SK-N-SH (cell line): ENCODE measurements around the gene RYR3. TPM values are rescaled to one million over a fixed set of nuclear protein-coding genes. Genes with fewer than 3 reads are reported as not detected.

Source experiments
- CTCF ChIA-PET: fragments of 300-600, 350-600 bp; formaldehyde crosslinking; extraction: SDS; loops from one replicate; lab custom pipeline; 2021; lab: Yijun Ruan, JAX
- POLR2A ChIA-PET: fragments of 350-600 bp; sonication (Branson Sonifier 250); formaldehyde crosslinking; extraction: SDS; loops from one replicate; lab custom pipeline; 2020; ENCODE audit warnings: antibody characterized with exemption, inconsistent platforms; lab: Yijun Ruan, JAX
- DNase-seq: peaks from one replicate; pipeline ENCODE4 v3.0.0; 2012
- H2AFZ ChIP-seq: fragments of 200-600 bp; sonication (generic); 2 replicates; pipeline ENCODE4 v1.8.1; 2016; ENCODE audit warnings: antibody characterized with exemption, mild to moderate bottlenecking, low read depth
- H3F3A ChIP-seq: fragments of 200-600 bp; sonication (generic); replicated peaks from 2 replicates; pipeline ENCODE3; 2016; ENCODE audit warnings: antibody characterized with exemption, mild to moderate bottlenecking; ENCODE audit not compliant: insufficient read depth
- H3K27ac ChIP-seq, 2 experiments: fragments of 200-500 bp in 1 of 2; fragments of 200-600 bp in 1 of 2; sonication (Bioruptor generic) in 1 of 2; sonication (generic), shearing (Covaris generic) in 1 of 2; 2 replicates each; pipeline versions ENCODE4 v1.5.1 to v1.6.1; 2014 to 2016; ENCODE audit warnings: low read depth in 2 of 2, inconsistent platforms in 1 of 2, low read length in 1 of 2, mild to moderate bottlenecking in 1 of 2, mixed read lengths in 1 of 2
- H3K27me3 ChIP-seq: fragments of 200-600 bp; sonication (generic), shearing (Covaris generic); 2 replicates; pipeline ENCODE4 v1.6.1; 2016; ENCODE audit warnings: mixed run types; ENCODE audit not compliant: insufficient read depth
- H3K36me3 ChIP-seq, 2 experiments: fragments of 200-500 bp in 1 of 2; fragments of 200-600 bp in 1 of 2; sonication (Bioruptor generic) in 1 of 2; sonication (generic) in 1 of 2; replicated peaks in 1 of 2; 2 replicates each; pipeline versions ENCODE3 to v1.5.1; 2014 to 2016; ENCODE audit warnings: low read length in 1 of 2, mild to moderate bottlenecking in 1 of 2; ENCODE audit not compliant: insufficient read depth in 2 of 2, control insufficient read depth in 1 of 2
- H3K4me1 ChIP-seq, 2 experiments: fragments of 200-500 bp in 1 of 2; fragments of 200-600 bp in 1 of 2; sonication (Bioruptor generic) in 1 of 2; sonication (generic), shearing (Covaris generic) in 1 of 2; 2 replicates each; pipeline versions ENCODE4 v1.5.1 to v1.6.1; 2014 to 2016; ENCODE audit warnings: low read depth in 1 of 2, low read length in 1 of 2, mixed run types in 1 of 2; ENCODE audit not compliant: insufficient read depth in 2 of 2, control insufficient read depth in 1 of 2
- H3K4me2 ChIP-seq: fragments of 200-600 bp; sonication (generic), shearing (Covaris generic); 2 replicates; pipeline ENCODE4 v1.6.1; 2017; ENCODE audit warnings: mixed run types
- H3K4me3 ChIP-seq, 2 experiments: fragments of 200-500 bp in 1 of 2; fragments of 200-600 bp in 1 of 2; sonication (Bioruptor generic) in 1 of 2; sonication (generic), shearing (Covaris generic) in 1 of 2; 2 replicates each; pipeline versions ENCODE4 v1.5.1 to v1.8.1; 2014 to 2016; ENCODE audit warnings: low read depth in 2 of 2, inconsistent platforms in 1 of 2, low read length in 1 of 2, mild to moderate bottlenecking in 1 of 2, mixed read lengths in 1 of 2, moderate library complexity in 1 of 2
- H3K79me2 ChIP-seq: fragments of 200-600 bp; sonication (generic); 2 replicates; pipeline ENCODE4 v1.8.1; 2017; ENCODE audit warnings: mild to moderate bottlenecking; ENCODE audit not compliant: insufficient read depth
- H3K9ac ChIP-seq: fragments of 200-600 bp; sonication (generic); 2 replicates; pipeline ENCODE4 v1.6.1; 2017; ENCODE audit warnings: mixed run types
- H3K9me2 ChIP-seq: fragments of 200-600 bp; sonication (generic); 2 replicates; pipeline ENCODE4 v1.6.1; 2017; ENCODE audit warnings: mixed run types
- H3K9me3 ChIP-seq: fragments of 200-600 bp; sonication (generic); 2 replicates; pipeline ENCODE4 v1.6.1; 2017; ENCODE audit warnings: mixed run types, mild to moderate bottlenecking, moderate library complexity
- H4K20me1 ChIP-seq: fragments of 200-600 bp; sonication (generic); 2 replicates; pipeline ENCODE4 v1.6.1; 2017; ENCODE audit warnings: mild to moderate bottlenecking, mixed run types; ENCODE audit not compliant: insufficient read depth
- FOSL2 ChIP-seq: IDR thresholded peaks from 2 replicates; pipeline ENCODE4 v1.4.0; 2012; ENCODE audit warnings: low read depth, mild to moderate bottlenecking, moderate library complexity, borderline replicate concordance
- JUND ChIP-seq: IDR thresholded peaks from 2 replicates; pipeline ENCODE4 v1.4.0; 2012
- NFIC ChIP-seq: IDR thresholded peaks from 2 replicates; pipeline ENCODE4 v1.4.0; 2012; ENCODE audit warnings: borderline replicate concordance
- RCOR1 ChIP-seq: fragments of 150-350 bp; IDR thresholded peaks from 2 replicates; pipeline ENCODE4 v1.6.1; 2017; ENCODE audit warnings: antibody characterized with exemption, low read length
- RFX5 ChIP-seq: IDR thresholded peaks from 2 replicates; pipeline ENCODE4 v1.6.1; 2012; ENCODE audit warnings: mild to moderate bottlenecking, improper control_type of control experiment, low read length
- SIN3A ChIP-seq: IDR thresholded peaks from 2 replicates; pipeline ENCODE4 v1.6.1; 2012; ENCODE audit warnings: low read depth, mild to moderate bottlenecking, low read length, moderate library complexity, borderline replicate concordance
- TCF12 ChIP-seq: IDR thresholded peaks from 2 replicates; pipeline ENCODE4 v1.4.0; 2012
- TEAD4 ChIP-seq: IDR thresholded peaks from 2 replicates; pipeline ENCODE4 v1.4.0; 2012; ENCODE audit warnings: mild to moderate bottlenecking, borderline replicate concordance; ENCODE audit not compliant: insufficient read depth
- WGBS: methylation state at CpG from one replicate; pipeline ENCODE4 v1.1.6; 2017; ENCODE audit warnings: low lambda C conversion rate; 5-methylcytosine and 5-hydroxymethylcytosine counted together
- polyA plus RNA-seq, 3 experiments: library from polyadenylated mRNA; depleted of rRNA; stranded (reverse); fragments of >200 nt; gene quantifications; 2 replicates each; pipeline ENCODE4 v1.2.3, GENCODE V29; 2012
- TF ChIP-seq, protein P1 (sequence below): fragments of 150-350 bp; IDR thresholded peaks from 2 replicates; pipeline ENCODE4 v1.6.1; 2017; ENCODE audit warnings: antibody characterized with exemption, low read length, low read depth, borderline replicate concordance
- TF ChIP-seq, protein P2 (sequence below): fragments of 200-600 bp; sonication (generic); IDR thresholded peaks from 2 replicates; pipeline ENCODE4 v1.6.1; 2017; ENCODE audit warnings: antibody characterized with exemption, mild to moderate bottlenecking, moderate library complexity
- TF ChIP-seq, protein P3 (sequence below): IDR thresholded peaks from 2 replicates; pipeline ENCODE4 v1.4.0; 2012; ENCODE audit warnings: low read depth
- TF ChIP-seq, protein P4 (sequence below): IDR thresholded peaks from 2 replicates; pipeline ENCODE4; 2012

RYR3 gene
- polyA plus RNA-seq, 1 of the 3 experiments (the other 2 are of a cell fraction): 0.02 TPM

DNA sequence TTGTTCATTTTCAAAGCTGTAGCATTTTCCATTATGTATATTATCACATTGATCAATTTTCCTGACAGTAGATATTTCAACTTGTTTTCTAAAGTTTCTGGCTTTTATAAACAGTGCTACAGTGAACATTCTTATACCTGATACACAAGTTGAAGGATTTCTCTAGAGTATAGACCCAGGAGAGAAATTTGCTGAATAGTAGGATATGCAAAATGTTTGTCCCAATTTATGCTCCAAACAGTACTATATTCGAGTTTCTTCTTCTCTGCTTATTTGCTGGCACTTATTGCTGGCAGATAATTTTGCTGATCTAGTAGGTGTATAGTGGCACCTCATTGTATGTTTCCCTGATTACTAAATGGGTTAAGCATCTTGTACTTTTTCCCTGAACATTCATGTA, 540.3 kb downstream of the RYR3 start (continued):
- TF ChIP-seq, protein P1, sequence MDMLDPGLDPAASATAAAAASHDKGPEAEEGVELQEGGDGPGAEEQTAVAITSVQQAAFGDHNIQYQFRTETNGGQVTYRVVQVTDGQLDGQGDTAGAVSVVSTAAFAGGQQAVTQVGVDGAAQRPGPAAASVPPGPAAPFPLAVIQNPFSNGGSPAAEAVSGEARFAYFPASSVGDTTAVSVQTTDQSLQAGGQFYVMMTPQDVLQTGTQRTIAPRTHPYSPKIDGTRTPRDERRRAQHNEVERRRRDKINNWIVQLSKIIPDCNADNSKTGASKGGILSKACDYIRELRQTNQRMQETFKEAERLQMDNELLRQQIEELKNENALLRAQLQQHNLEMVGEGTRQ: no peak
- no peak for TF ChIP-seq SIN3A

DNA sequence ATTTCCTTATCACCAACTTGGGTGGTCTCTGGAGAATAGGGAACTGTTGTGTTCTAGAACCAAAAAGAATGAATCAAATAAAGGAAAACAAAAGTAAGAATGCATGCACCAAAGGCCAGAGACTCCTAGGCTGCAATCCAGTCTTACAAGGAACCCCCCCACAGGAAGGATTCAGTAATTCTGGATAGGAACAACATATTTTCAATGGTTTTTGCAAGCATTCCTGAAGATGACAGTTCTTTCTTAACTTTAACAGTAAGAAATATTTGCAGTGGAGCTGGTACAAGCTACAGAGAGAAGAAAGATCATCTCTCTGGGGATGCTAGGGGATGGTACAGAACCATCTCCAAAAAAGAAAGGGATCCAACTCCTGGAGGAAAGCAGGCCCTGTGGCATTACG, 541.3 kb downstream of the RYR3 start:
- Histone ChIP-seq H3K4me3 (no peak overlapping the region), H3K27me3 (no peaks in the 10 kb centered on the region), H3K9me3 (no peaks in the 10 kb centered on the region), H3F3A (peaks cover 14% of the 10 kb centered on the region), H3K9me2 (no peaks in the 10 kb centered on the region), H3K27ac (peak overlapping the region in 1 of 2 experiments; percentile 78; a peak in 2 of 4 replicates), H3K79me2 (no peaks in the 10 kb centered on the region), H4K20me1 (no peaks in the 10 kb centered on the region), H3K9ac (peak overlapping the region; percentile 17; the same call in 1 of the 2 replicates), H2AFZ (no peak overlapping the region), H3K4me1 (0 out of 4 replicates have a peak, but pooled peaks cover 0 to 5% of the 10 kb centered on the region in 2 experiments), H3K4me2 (peak overlapping the region; percentile 5; the same call in 1 of the 2 replicates), H3K36me3 (no peaks in the 10 kb centered on the region)
- WGBS: 83% methylated on average over 1 of the region's 1 CpG
- ChIA-PET POLR2A (no interaction called here), CTCF (no interaction called here)
- TF ChIP-seq RFX5: no peak
- TF ChIP-seq, protein P2, sequence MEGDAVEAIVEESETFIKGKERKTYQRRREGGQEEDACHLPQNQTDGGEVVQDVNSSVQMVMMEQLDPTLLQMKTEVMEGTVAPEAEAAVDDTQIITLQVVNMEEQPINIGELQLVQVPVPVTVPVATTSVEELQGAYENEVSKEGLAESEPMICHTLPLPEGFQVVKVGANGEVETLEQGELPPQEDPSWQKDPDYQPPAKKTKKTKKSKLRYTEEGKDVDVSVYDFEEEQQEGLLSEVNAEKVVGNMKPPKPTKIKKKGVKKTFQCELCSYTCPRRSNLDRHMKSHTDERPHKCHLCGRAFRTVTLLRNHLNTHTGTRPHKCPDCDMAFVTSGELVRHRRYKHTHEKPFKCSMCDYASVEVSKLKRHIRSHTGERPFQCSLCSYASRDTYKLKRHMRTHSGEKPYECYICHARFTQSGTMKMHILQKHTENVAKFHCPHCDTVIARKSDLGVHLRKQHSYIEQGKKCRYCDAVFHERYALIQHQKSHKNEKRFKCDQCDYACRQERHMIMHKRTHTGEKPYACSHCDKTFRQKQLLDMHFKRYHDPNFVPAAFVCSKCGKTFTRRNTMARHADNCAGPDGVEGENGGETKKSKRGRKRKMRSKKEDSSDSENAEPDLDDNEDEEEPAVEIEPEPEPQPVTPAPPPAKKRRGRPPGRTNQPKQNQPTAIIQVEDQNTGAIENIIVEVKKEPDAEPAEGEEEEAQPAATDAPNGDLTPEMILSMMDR: no peak
- no peak for DNase-seq

DNA sequence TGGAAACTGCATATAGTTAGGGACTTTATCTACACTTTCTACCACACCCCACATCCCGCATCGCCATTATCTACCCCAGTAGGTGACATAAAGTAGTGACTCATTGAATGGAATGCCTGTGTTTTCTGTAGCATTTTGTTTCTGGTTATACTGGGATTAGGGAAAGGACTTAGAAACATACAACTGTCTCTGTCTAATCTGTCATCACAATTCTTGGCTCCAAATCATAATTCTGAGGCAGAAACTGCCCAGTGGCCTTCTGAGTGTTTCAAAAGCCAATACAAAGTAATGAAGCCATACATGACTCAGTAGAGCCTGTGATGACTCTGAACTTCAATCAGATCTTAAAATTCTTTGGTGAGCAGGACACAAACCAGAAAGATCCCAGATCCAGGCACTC, 541.8 kb downstream of the RYR3 start:
- peaks cover 14% of the 10 kb centered on the region for H3F3A ChIP-seq
- DNase-seq: no peak
- no peaks in the 10 kb centered on the region for H3K27me3 ChIP-seq
- no peaks in the 10 kb centered on the region for H3K79me2 ChIP-seq
- H3K9me3 ChIP-seq: no peaks in the 10 kb centered on the region
- no peak overlapping the region for H2AFZ ChIP-seq
- POLR2A ChIA-PET: no interaction called here
- H3K4me2 ChIP-seq: peak overlapping the region; percentile 5; the same call in 1 of the 2 replicates
- peak overlapping the region in 1 of 2 experiments; percentile 78; a peak in 2 of 4 replicates for H3K27ac ChIP-seq
- no peaks in the 10 kb centered on the region for H3K36me3 ChIP-seq
- 0 out of 4 replicates have a peak, but pooled peaks cover 0 to 5% of the 10 kb centered on the region in 2 experiments for H3K4me1 ChIP-seq
- TF ChIP-seq NFIC (peak; percentile 75), TEAD4 (0 out of 2 replicates have a peak, but pooled peaks have one; percentile 23), FOSL2 (peak; percentile 66; the same call in 1 of the 2 replicates), JUND (peak; percentile 49; the same call in 1 of the 2 replicates), RCOR1 (no peak), TCF12 (peak; percentile 77)
- TF ChIP-seq, protein P3, sequence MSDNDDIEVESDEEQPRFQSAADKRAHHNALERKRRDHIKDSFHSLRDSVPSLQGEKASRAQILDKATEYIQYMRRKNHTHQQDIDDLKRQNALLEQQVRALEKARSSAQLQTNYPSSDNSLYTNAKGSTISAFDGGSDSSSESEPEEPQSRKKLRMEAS: no peak
- TF ChIP-seq, protein P4, sequence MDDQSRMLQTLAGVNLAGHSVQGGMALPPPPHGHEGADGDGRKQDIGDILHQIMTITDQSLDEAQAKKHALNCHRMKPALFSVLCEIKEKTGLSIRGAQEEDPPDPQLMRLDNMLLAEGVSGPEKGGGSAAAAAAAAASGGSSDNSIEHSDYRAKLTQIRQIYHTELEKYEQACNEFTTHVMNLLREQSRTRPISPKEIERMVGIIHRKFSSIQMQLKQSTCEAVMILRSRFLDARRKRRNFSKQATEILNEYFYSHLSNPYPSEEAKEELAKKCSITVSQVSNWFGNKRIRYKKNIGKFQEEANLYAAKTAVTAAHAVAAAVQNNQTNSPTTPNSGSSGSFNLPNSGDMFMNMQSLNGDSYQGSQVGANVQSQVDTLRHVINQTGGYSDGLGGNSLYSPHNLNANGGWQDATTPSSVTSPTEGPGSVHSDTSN: peak; percentile 58
- TF ChIP-seq, all 33 proteins: peak for 6
- H3K9me2 ChIP-seq: no peaks in the 10 kb centered on the region
- H4K20me1 ChIP-seq: no peaks in the 10 kb centered on the region
- 45% methylated on average over 2 of the region's 2 CpGs for WGBS
- no peak overlapping the region for H3K4me3 ChIP-seq
- CTCF ChIA-PET: no interaction called here
- peak overlapping the region; percentile 17; the same call in 1 of the 2 replicates for H3K9ac ChIP-seq
